Upper lobe of left lung (tissue), 6 donors: ENCODE data around the gene NOC4L. TPM values are rescaled to one million over a fixed set of nuclear protein-coding genes. Genes with fewer than 3 reads are reported as not detected.

Source experiments
- ATAC-seq, 2 donors: fragments of 200-7000 bp; cut with Tn5 transposase; one replicate each; pipeline ENCODE4 v1.9.1; 2022; ENCODE audit warnings: mild to moderate bottlenecking in 2 of 2, moderate library complexity in 2 of 2; ENCODE audit not compliant: low FRiP score in 2 of 2
- DNase-seq, 2 donors: peaks; one replicate each; pipeline ENCODE4 v3.0.0-alpha.2; 2019 to 2020
- H3K27ac ChIP-seq, 4 donors: fragments of 200-600 bp; sonication (generic); one replicate each; pipeline ENCODE4 v1.5.1; 2016 to 2019
- H3K27me3 ChIP-seq, 4 donors: fragments of 200-600 bp; sonication (generic); one replicate each; pipeline ENCODE4 v1.5.1; 2017 to 2019
- H3K36me3 ChIP-seq, 4 donors: fragments of 200-600 bp; sonication (generic); one replicate each; pipeline ENCODE4 v1.5.1; 2016 to 2019
- H3K4me1 ChIP-seq, 4 donors: fragments of 200-600 bp; sonication (generic); one replicate each; pipeline ENCODE4 v1.5.1; 2018 to 2019
- H3K4me3 ChIP-seq, 4 donors: fragments of 200-600 bp; sonication (generic); one replicate each; pipeline ENCODE4 v1.5.1; 2017 to 2019; ENCODE audit warnings: mild to moderate bottlenecking in 2 of 4, moderate library complexity in 1 of 4
- H3K9me3 ChIP-seq, 4 donors: fragments of 200-600 bp; sonication (generic); one replicate each; pipeline ENCODE4 v1.5.1; 2018 to 2019
- EP300 ChIP-seq, 4 donors: sonication (generic); formaldehyde crosslinking; IDR thresholded peaks; one replicate each; pipeline ENCODE4 v1.5.1; 2017; ENCODE audit warnings: antibody characterized with exemption in 4 of 4, control low read depth in 2 of 4
- POLR2A ChIP-seq, 4 donors: fragments of 450-650 bp; IDR thresholded peaks; one replicate each; pipeline ENCODE4 v1.5.1; 2016 to 2017; ENCODE audit warnings: antibody characterized with exemption in 4 of 4, mild to moderate bottlenecking in 2 of 4
- POLR2AphosphoS5 ChIP-seq, 2 donors: sonication (generic); formaldehyde crosslinking; IDR thresholded peaks; one replicate each; pipeline ENCODE4 v1.5.1; 2017; ENCODE audit warnings: antibody characterized with exemption in 2 of 2
- WGBS, 2 donors: methylation state at CpG; one replicate each; pipeline ENCODE4 v1.1.5; 2017 to 2018; 5-methylcytosine and 5-hydroxymethylcytosine counted together
- total RNA-seq, 6 donors: library from RNA; depleted of rRNA in 4 of 6; stranded (reverse); fragments of >200 nt in 4 of 6; gene quantifications; one replicate each; pipeline versions ENCODE4 v1.1.0 to v1.2.1, GENCODE V29; 2016 to 2021
- TF ChIP-seq, protein P1 (sequence below), 6 experiments: fragments of 450-650 bp in 4 of 6; fragments of 200-600 bp in 2 of 6; sonication (generic) in 2 of 6; IDR thresholded peaks; one replicate each; pipeline ENCODE4 v1.5.1; 2016 to 2019; ENCODE audit warnings: antibody characterized with exemption in 6 of 6
- donor health status: DM: no; HTN: no; CAD: no; lungs with moderate emphysema.
- donor health status: DM: no; HTN: yes; CAD: no; lungs with severe emphysema.

Gene NOC4L
- total RNA-seq, 6 donors from 2014 or later = 7.4 to 22.4 (median 19.2) TPM

DNA sequence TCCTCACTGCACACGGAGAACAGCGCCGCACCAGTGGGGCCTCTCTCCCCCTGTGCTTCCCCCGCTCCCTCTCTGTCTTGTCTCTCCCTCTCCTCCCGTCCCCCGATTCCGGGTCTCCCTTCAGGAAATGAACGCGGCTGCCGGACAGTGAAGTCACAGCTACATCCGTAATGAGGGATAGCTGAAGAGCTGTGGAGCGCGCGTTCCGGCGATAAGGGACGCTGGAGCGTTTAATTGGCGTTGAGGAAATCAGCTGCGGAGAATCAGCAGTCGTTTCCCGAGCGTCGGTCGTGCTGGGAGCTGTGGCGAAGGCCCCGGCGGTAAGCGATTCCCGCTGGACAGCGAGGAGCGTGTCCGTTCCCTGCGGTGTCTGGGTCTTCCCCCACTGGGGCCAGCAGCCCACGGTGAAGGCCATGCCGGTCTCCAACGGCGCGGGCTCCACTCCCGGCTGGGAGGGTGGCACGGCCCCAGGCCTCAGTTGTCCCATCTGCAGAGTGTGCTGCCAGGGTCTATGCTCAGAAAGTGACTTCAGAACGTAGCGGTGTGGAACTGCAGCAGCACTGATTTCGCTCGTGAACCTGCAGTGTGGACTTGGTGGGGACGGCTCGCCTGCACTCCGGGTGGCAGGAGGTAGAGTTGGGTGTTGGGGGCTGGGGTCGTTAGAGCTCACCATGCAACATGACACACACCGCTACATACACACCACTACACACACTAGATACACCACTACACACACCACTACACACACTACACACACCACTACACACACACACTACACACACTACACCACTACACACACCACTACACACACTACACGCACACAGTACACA, 10.9 kb downstream of the NOC4L start:
- no peak for TF ChIP-seq POLR2AphosphoS5 (IDR thresholded peaks at IDR 0.05)
- TF ChIP-seq, protein P1, sequence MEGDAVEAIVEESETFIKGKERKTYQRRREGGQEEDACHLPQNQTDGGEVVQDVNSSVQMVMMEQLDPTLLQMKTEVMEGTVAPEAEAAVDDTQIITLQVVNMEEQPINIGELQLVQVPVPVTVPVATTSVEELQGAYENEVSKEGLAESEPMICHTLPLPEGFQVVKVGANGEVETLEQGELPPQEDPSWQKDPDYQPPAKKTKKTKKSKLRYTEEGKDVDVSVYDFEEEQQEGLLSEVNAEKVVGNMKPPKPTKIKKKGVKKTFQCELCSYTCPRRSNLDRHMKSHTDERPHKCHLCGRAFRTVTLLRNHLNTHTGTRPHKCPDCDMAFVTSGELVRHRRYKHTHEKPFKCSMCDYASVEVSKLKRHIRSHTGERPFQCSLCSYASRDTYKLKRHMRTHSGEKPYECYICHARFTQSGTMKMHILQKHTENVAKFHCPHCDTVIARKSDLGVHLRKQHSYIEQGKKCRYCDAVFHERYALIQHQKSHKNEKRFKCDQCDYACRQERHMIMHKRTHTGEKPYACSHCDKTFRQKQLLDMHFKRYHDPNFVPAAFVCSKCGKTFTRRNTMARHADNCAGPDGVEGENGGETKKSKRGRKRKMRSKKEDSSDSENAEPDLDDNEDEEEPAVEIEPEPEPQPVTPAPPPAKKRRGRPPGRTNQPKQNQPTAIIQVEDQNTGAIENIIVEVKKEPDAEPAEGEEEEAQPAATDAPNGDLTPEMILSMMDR (IDR thresholded peaks at IDR 0.05) = no peak
- Histone ChIP-seq H3K27ac (no peak overlapping the region), H3K4me3 (peak overlapping the region in 1 of 4 donors; percentile 3), H3K36me3 (peaks cover 2 to 38% (median 17%) of the 10 kb centered on the region in 4 donors), H3K9me3 (no peaks in the 10 kb centered on the region), H3K4me1 (peaks cover 0 to 12% (median 6%) of the 10 kb centered on the region in 4 donors), H3K27me3 (no peaks in the 10 kb centered on the region)
- ATAC-seq (no peak), DNase-seq (peak in 1 of 2 donors; percentile 77)
- 86 to 90% methylated on average over 47 to 51 of the region's 51 CpGs for WGBS, 2 donors

- Histone ChIP-seq H3K9me3 (no peaks in the 10 kb centered on the region), H3K27ac (no peak overlapping the region), H3K27me3 (no peaks in the 10 kb centered on the region), H3K4me3 (no peak overlapping the region), H3K36me3 (peaks cover 2 to 33% (median 13%) of the 10 kb centered on the region in 4 donors), H3K4me1 (peaks cover 0 to 12% (median 6%) of the 10 kb centered on the region in 4 donors)
- no peak for ATAC-seq
- TF ChIP-seq POLR2A (IDR thresholded peaks at IDR 0.05) (no peak), EP300 (IDR thresholded peaks at IDR 0.05) (no peak), POLR2AphosphoS5 (IDR thresholded peaks at IDR 0.05) (no peak)
- TF ChIP-seq, protein P1 (IDR thresholded peaks at IDR 0.05) = no peak
- DNase-seq = no peak
- 92 to 93% methylated on average over 10 of the region's 10 CpGs for WGBS, 2 donors
Measured at GRCh38 chr12:132155771-132156572, 11.7 kb downstream of the NOC4L start.

DNA sequence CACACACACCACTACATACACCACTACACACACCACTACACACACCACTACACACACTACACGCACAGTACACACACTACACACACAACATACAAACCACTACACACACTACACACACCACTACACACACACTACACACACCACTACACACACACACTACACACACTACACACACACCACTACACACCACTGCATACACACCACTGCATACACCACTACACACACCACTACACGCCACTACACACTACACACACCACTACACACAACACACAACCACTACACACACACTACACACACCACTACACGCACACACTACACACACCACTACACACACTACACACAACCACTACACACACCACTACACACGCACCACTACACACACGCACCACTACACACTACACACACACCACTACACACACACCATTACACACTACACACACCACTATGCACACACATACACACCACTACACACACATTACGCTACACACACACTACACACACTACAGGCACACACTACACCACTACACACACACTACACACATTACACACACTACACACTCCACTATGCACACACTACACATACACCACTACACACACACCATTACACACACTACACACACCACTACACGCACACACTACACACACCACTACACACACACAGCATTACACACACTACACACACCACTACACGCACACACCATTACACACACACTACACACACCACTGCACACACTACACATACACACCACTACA, 12.5 kb downstream of the NOC4L start:
- Histone ChIP-seq H3K4me1 (peaks cover 0 to 12% (median 6%) of the 10 kb centered on the region in 4 donors), H3K36me3 (peaks cover 2 to 26% (median 7%) of the 10 kb centered on the region in 4 donors), H3K9me3 (no peaks in the 10 kb centered on the region), H3K27me3 (no peaks in the 10 kb centered on the region), H3K27ac (no peak overlapping the region), H3K4me3 (no peak overlapping the region)
- ATAC-seq (no peak), DNase-seq (no peak)
- 88 to 91% methylated on average over 8 of the region's 8 CpGs for WGBS, 2 donors
- TF ChIP-seq POLR2A (IDR thresholded peaks at IDR 0.05) = no peak
- TF ChIP-seq, protein P1 (IDR thresholded peaks at IDR 0.05) = no peak
- no peak for TF ChIP-seq EP300 (IDR thresholded peaks at IDR 0.05)
- TF ChIP-seq POLR2AphosphoS5 (IDR thresholded peaks at IDR 0.05) = no peak

- Histone ChIP-seq H3K4me1 (peaks cover 7 to 23% (median 15%) of the 10 kb centered on the region in 4 donors), H3K4me3 (no peak overlapping the region), H3K27ac (no peak overlapping the region), H3K9me3 (no peaks in the 10 kb centered on the region), H3K36me3 (peaks cover 0 to 18% (median 0%) of the 10 kb centered on the region in 4 donors), H3K27me3 (no peaks in the 10 kb centered on the region)
- DNase-seq (no peak), ATAC-seq (no peak)
- 93 to 99% methylated on average over 5 of the region's 5 CpGs for WGBS, 2 donors
- TF ChIP-seq POLR2A (IDR thresholded peaks at IDR 0.05) (no peak), EP300 (IDR thresholded peaks at IDR 0.05) (no peak), POLR2AphosphoS5 (IDR thresholded peaks at IDR 0.05) (no peak)
- TF ChIP-seq, protein P1 (IDR thresholded peaks at IDR 0.05) = no peak
Measured at GRCh38 chr12:132157733-132158409, 13.6 kb downstream of the NOC4L start.
